Caki2 (cell line): ENCODE measurements around the gene SPIB. TPM values are rescaled to one million over a fixed set of nuclear protein-coding genes. Genes with fewer than 3 reads are reported as not detected.
"Not testable (repeated sequence)": the region's sequence is repeated elsewhere in the genome, so short reads cannot be mapped to it uniquely, and the experiment has no call there.

Source experiments
- DNase-seq: peaks from one replicate; pipeline ENCODE4 v3.0.0-alpha.2; 2015; ENCODE audit warnings: low read depth
- in situ Hi-C: cut with HindIII; loops from 2 replicates; pipeline ENCODE4 v1.10.0; 2016; ENCODE audit warnings: low sequenced_read_pairs, low pct_unique_long_range_greater_than_20kb, mixed read lengths
- total RNA-seq: library from RNA; depleted of rRNA; stranded (reverse); fragments of >200 nt; shearing (Covaris generic); gene quantifications from 2 replicates; pipeline ENCODE4 v1.2.3, GENCODE V29; 2014; ENCODE audit warnings: low replicate concordance

SPIB gene
- total RNA-seq, 1 experiment from 2014 or later = not detected

- in situ Hi-C loops = no loop called here
- no peak for DNase-seq
Measured at GRCh38 chr19:50458396-50459066, 39.8 kb downstream of the SPIB start.

- no peak for DNase-seq
- in situ Hi-C loops = no loop called here
Measured at GRCh38 chr19:50459067-50459456, 40.3 kb downstream of the SPIB start.

GRCh38 chr19:50459638-50460037, 40.9 kb downstream of the SPIB start:
- in situ Hi-C loops = no loop called here
- DNase-seq = no peak

- peak; percentile 89 for DNase-seq
- in situ Hi-C loops = no loop called here
Measured at GRCh38 chr19:50460161-50460765, 41.5 kb downstream of the SPIB start.

GRCh38 chr19:50461066-50461875, 42.5 kb downstream of the SPIB start:
- DNase-seq = peak; percentile 74
- in situ Hi-C loops = no loop called here

GRCh38 chr19:50462970-50463369, 44.2 kb downstream of the SPIB start:
- no peak for DNase-seq
- in situ Hi-C loops = no loop called here

GRCh38 chr19:50464348-50464747, 45.6 kb downstream of the SPIB start:
- no peak for DNase-seq
- in situ Hi-C loops = no loop called here

GRCh38 chr19:50465000-50465399, 46.3 kb downstream of the SPIB start:
- in situ Hi-C loops = no loop called here
- no peak for DNase-seq

- peak; percentile 93 for DNase-seq
- in situ Hi-C loops = no loop called here
Measured at GRCh38 chr19:50465986-50466705, 47.4 kb downstream of the SPIB start.

- no peak for DNase-seq
Measured at GRCh38 chr19:50466706-50467039, 47.9 kb downstream of the SPIB start.

GRCh38 chr19:50467566-50467965, 48.8 kb downstream of the SPIB start:
- no peak for DNase-seq
- in situ Hi-C loops = no loop called here

More at GRCh38 chr19:50466706-50467039, 47.9 kb downstream of the SPIB start:
- in situ Hi-C loops = no loop called here

GRCh38 chr19:50468818-50469217, 50.1 kb downstream of the SPIB start:
- DNase-seq = no peak
- in situ Hi-C loops = no loop called here

GRCh38 chr19:50473336-50473735, 54.6 kb downstream of the SPIB start:
- in situ Hi-C loops, DNase-seq: not testable (repeated sequence)

- in situ Hi-C loops = no loop called here
- DNase-seq = no peak
Measured at GRCh38 chr19:50475101-50475568, 56.4 kb downstream of the SPIB start.

- in situ Hi-C loops = no loop called here
Measured at GRCh38 chr19:50475736-50476223, 57.0 kb downstream of the SPIB start.

GRCh38 chr19:50476224-50476906, 57.6 kb downstream of the SPIB start, which contains the start of the genes EMC10 and GARIN5A:
TSS of gene EMC10 (plus strand) at chr19:50476507. CDS start at chr19:50476545, 38 bp downstream.
TSS of gene GARIN5A (minus strand) at chr19:50476848. CDS start at chr19:50476388, 460 bp downstream.
- peak; percentile 98 for DNase-seq
- in situ Hi-C loops = no loop called here

More at GRCh38 chr19:50475736-50476223, 57.0 kb downstream of the SPIB start:
- no peak for DNase-seq

GRCh38 chr19:50476907-50477238, 58.1 kb downstream of the SPIB start:
- in situ Hi-C loops = no loop called here
- no peak for DNase-seq
